Heart right ventricle (tissue), 16 donors: ENCODE measurements around the gene SLC38A3. TPM values are rescaled to one million over a fixed set of nuclear protein-coding genes. Genes with fewer than 3 reads are reported as not detected.
"Not testable (repeated sequence)": the region's sequence is repeated elsewhere in the genome, so short reads cannot be mapped to it uniquely, and the experiment has no call there.

Source experiments
- ATAC-seq, 8 donors: fragments of 200-7000 bp; cut with Tn5 transposase; one replicate each; pipeline ENCODE4 v1.9.1; 2020; ENCODE audit warnings: mild to moderate bottlenecking in 8 of 8, moderate library complexity in 8 of 8, moderate number of reproducible peaks in 1 of 8
- DNase-seq, 2 donors: peaks; one replicate each; pipeline ENCODE4 v3.0.0-alpha.2; 2020
- H3K27ac ChIP-seq, 10 donors: fragments of 200-600 bp; sonication (generic) in 2 of 10; one replicate each; pipeline versions ENCODE4 v1.5.0 to v1.8.0; 2020 to 2022; ENCODE audit warnings: mild to moderate bottlenecking in 3 of 10
- H3K27me3 ChIP-seq, 7 donors: fragments of 200-600 bp; one replicate each; pipeline ENCODE4 v1.8.0; 2021 to 2022; ENCODE audit warnings: mild to moderate bottlenecking in 2 of 7
- H3K36me3 ChIP-seq, 9 donors: fragments of 200-600 bp; sonication (generic) in 1 of 9; one replicate each; pipeline versions ENCODE4 v1.5.0 to v1.8.0; 2020 to 2022; ENCODE audit warnings: mild to moderate bottlenecking in 2 of 9
- H3K4me1 ChIP-seq, 9 donors: fragments of 200-600 bp; sonication (generic) in 1 of 9; one replicate each; pipeline versions ENCODE4 v1.5.0 to v1.8.0; 2020 to 2022; ENCODE audit warnings: mild to moderate bottlenecking in 4 of 9
- H3K4me3 ChIP-seq, 10 donors: fragments of 200-600 bp; sonication (generic) in 2 of 10; one replicate each; pipeline versions ENCODE4 v1.5.0 to v1.8.0; 2020 to 2022; ENCODE audit warnings: mild to moderate bottlenecking in 7 of 10, moderate library complexity in 2 of 10
- H3K9me3 ChIP-seq, 11 donors: fragments of 200-600 bp in 10 of 11; sonication (generic) in 2 of 11; one replicate each; pipeline versions ENCODE4 v1.5.0 to v1.8.0; 2013 to 2022; ENCODE audit warnings: mild to moderate bottlenecking in 2 of 11, control low read depth in 1 of 11, moderate library complexity in 1 of 11
- CTCF ChIP-seq, 9 donors: fragments of 200-600 bp; sonication (generic) in 2 of 9; IDR thresholded peaks; one replicate each; pipeline versions ENCODE4 v1.5.0 to v1.8.0; 2021 to 2022; ENCODE audit warnings: antibody characterized with exemption in 9 of 9, mild to moderate bottlenecking in 5 of 9, moderate library complexity in 1 of 9
- whole genome bisulfite sequencing, 2 donors: extraction: QIAGEN DNeasy Blood & Tissue Kit; methylation state at CpG; one replicate each; pipeline ENCODE4 v1.1.7; 2013; ENCODE audit warnings: inconsistent platforms in 1 of 2; 5-methylcytosine and 5-hydroxymethylcytosine counted together
- intact Hi-C, 10 donors: fragments of 100-400 bp; cut with DNase I; formaldehyde crosslinking; loops; one replicate each; pipeline versions ENCODE4 v1.11.1 to v1.14.2; 2022
- polyA plus RNA-seq, 2 donors: library from polyadenylated mRNA; stranded (reverse); fragments of 200-250 nt; gene quantifications; one replicate each; pipeline ENCODE4 v1.2.3, GENCODE V29; 2013
- total RNA-seq, 10 donors: library from RNA; stranded (reverse); fragmentation: NEBNext Ultra II Directional in 3 of 10; extraction: Animal tissue kit (Norgen Biotek cat#: 25700) in 3 of 10; gene quantifications; one replicate each; pipeline versions ENCODE4 v1.2.1 to v1.2.4, GENCODE V29; 2021 to 2023
- donor health status: Arrhythmogenic right ventricular cardiomyopathy.
- donor health status: ischemic (EF 13 %, LVEDD 7.1; RV severe dilation, severe dysfunction).
- donor health status: healthy with polysubstance abuse.
- donor health status: DM: no; HTN: yes; CAD: no.
- donor health status: DM: no; HTN: no; CAD: no.
- donor health status: ischemic (EF 25% LVEDD 6.9; RV normal size, moderate dysfunction).
- donor health status: ischemic (EF 25% LVEDD 5.7; RV mildly dilated, moderate dysfunction).
- donor health status: healthy.
- donor health status: DM: yes; HTN: yes; CAD: no.
- donor health status: Ischemic cardiomyopathy.
- donor health status: ischemic (EF 35%, LVEDD 5.7; RV mildly dilated, moderate dysfunction).
- donor health status: nonischemic (EF 11% LVEDD 7.7; RV severe dilation, severe dysfunction).
- donor health status: DM: yes; HTN: yes; CAD: no.
- donor health status: PGD.
- donor health status: ischemic (EF 29% LVEDD 5.4; RV normal size, mild dysfunction).
- donor health status: nonischemic (EF 23%, LVEDD 6.1; RV moderate dilation, normal function).

Gene SLC38A3
- total and polyA plus RNA-seq, 12 donors, result 1.4 to 16.4 (median 11.2) TPM

GRCh38 chr3:50241713-50242380 lies 36.8 kb downstream of the SLC38A3 start:
- H3K27ac ChIP-seq, result peak overlapping the region; percentile 83 to 100 (median 94)
- H3K4me1 ChIP-seq, result peaks cover 67 to 98% (median 89%) of the 10 kb centered on the region in 9 donors
- 54 to 60% methylated on average over 7 of the region's 7 CpGs for WGBS, 2 donors
- no peaks in the 10 kb centered on the region for H3K9me3 ChIP-seq
- DNase-seq (no peak), ATAC-seq (no peak)
- H3K36me3 ChIP-seq, result peaks cover 0 to 53% (median 0%) of the 10 kb centered on the region in 9 donors
- intact Hi-C loops, result no loop called here
- H3K4me3 ChIP-seq, result peak overlapping the region in 5 of 10 donors; percentile 3 to 34 (median 27)
- no peaks in the 10 kb centered on the region for H3K27me3 ChIP-seq
- TF ChIP-seq CTCF (IDR thresholded peaks at IDR 0.05), result no peak

- H3K4me1 ChIP-seq, result peaks cover 67 to 98% (median 94%) of the 10 kb centered on the region in 9 donors
- no peak for ATAC-seq
- intact Hi-C loops, result no loop called here
- DNase-seq, result no peak
- H3K27ac ChIP-seq, result peak overlapping the region; percentile 83 to 100 (median 94)
- H3K27me3 ChIP-seq, result no peaks in the 10 kb centered on the region
- TF ChIP-seq CTCF (IDR thresholded peaks at IDR 0.05), result no peak
- no peaks in the 10 kb centered on the region for H3K9me3 ChIP-seq
- peak overlapping the region in 6 of 10 donors; percentile 6 to 34 (median 25) for H3K4me3 ChIP-seq
- H3K36me3 ChIP-seq, result peaks cover 0 to 58% (median 0%) of the 10 kb centered on the region in 9 donors
- 51 to 63% methylated on average over 3 of the region's 3 CpGs for WGBS, 2 donors
Measured at GRCh38 chr3:50242381-50242770, 37.3 kb downstream of the SLC38A3 start.

GRCh38 chr3:50242851-50243542 lies 37.9 kb downstream of the SLC38A3 start:
- Histone ChIP-seq H3K4me1 (peaks cover 67 to 100% (median 98%) of the 10 kb centered on the region in 9 donors), H3K27ac (peak overlapping the region; percentile 83 to 100 (median 94)), H3K36me3 (peaks cover 0 to 63% (median 0%) of the 10 kb centered on the region in 9 donors), H3K9me3 (no peaks in the 10 kb centered on the region), H3K27me3 (no peaks in the 10 kb centered on the region), H3K4me3 (peak overlapping the region in 7 of 10 donors; percentile 6 to 34 (median 23))
- ATAC-seq (peak in 7 of 8 donors; percentile 23 to 60 (median 49)), DNase-seq (peak; percentile 69 to 82)
- intact Hi-C loops, result no loop called here
- 29 to 34% methylated on average over 14 of the region's 14 CpGs for WGBS, 2 donors
- TF ChIP-seq CTCF (IDR thresholded peaks at IDR 0.05), result peak in 1 of 9 donors; percentile 13

GRCh38 chr3:50243543-50243895 lies 38.4 kb downstream of the SLC38A3 start:
- Histone ChIP-seq H3K9me3 (no peaks in the 10 kb centered on the region), H3K4me1 (peaks cover 67 to 100% (median 99%) of the 10 kb centered on the region in 9 donors), H3K27ac (peak overlapping the region; percentile 83 to 100 (median 94)), H3K27me3 (no peaks in the 10 kb centered on the region), H3K4me3 (peak overlapping the region in 7 of 10 donors; percentile 6 to 34 (median 23)), H3K36me3 (peaks cover 0 to 63% (median 0%) of the 10 kb centered on the region in 9 donors)
- no peak for TF ChIP-seq CTCF (IDR thresholded peaks at IDR 0.05)
- DNase-seq (no peak), ATAC-seq (no peak)
- intact Hi-C loops, result no loop called here
- 45 to 58% methylated on average over 4 of the region's 4 CpGs for WGBS, 2 donors

GRCh38 chr3:50244813-50245212 lies 39.7 kb downstream of the SLC38A3 start:
- ATAC-seq, DNase-seq, H3K27me3 ChIP-seq, intact Hi-C loops, H3K9me3 ChIP-seq: not testable (repeated sequence)
- peak overlapping the region; percentile 83 to 100 (median 94) for H3K27ac ChIP-seq
- 71 to 74% methylated on average over 6 of the region's 6 CpGs for WGBS, 2 donors
- peaks cover 72 to 100% (median 99%) of the 10 kb centered on the region in 9 donors for H3K4me1 ChIP-seq
- H3K4me3 ChIP-seq, result peak overlapping the region in 3 of 10 donors; percentile 19 to 52 (median 48)
- H3K36me3 ChIP-seq, result peaks cover 0 to 62% (median 0%) of the 10 kb centered on the region in 9 donors
